ENCODE data around the gene RTL1. TPM values are rescaled to one million over a fixed set of nuclear protein-coding genes. Genes with fewer than 3 reads are reported as not detected.

Gene RTL1
- total RNA-seq, 1 experiment from 2014 or later, result not detected

DNA sequence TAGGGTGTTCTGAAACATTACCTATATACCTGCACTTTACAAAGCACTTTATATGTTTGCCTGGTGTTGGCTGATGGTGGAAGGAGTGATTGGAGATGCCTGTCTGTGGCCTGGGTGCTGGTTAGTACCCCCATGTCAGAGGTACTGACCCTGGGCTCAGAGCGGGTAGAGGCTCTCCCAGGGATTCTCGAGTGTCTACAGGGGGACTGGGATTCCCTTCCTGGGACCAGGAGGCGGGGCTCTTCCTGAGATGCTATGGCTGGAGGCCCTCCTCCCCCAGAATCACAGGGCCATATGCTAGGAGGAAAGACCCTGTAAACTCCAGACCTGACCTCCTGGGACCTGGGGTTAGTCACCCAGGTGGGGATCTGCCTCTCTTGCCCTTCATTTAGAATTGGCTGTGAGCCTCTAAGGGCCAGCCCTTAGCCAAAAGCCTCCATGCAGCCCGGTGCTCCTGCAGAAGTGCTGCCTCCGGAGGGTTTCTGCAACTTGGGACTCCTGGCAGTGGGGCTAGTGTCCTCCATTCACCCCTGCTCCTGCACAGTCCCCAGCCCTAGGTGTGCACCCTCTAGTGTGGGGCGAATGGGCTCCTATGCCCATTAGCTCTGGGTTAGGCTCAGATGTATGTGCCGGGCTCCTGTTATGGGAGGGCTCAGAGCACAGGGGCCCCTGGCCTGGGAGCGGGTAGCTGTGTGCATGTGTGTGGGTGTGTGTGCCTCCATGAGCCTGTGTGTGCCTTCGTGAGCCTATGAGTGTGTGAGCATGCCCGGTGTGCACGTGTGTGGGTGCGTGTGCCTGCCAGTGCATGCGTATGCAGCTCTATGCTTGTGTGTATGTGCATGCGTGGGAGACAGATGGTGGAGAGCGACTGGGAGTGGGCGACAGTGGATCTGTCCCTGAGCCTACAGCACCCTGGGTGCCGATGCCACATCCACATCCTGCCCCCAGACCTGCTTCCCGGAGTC, 36.6 kb downstream of the RTL1 start:
- no peak for DNase-seq (ENCODE audit: low spot score)

DNA sequence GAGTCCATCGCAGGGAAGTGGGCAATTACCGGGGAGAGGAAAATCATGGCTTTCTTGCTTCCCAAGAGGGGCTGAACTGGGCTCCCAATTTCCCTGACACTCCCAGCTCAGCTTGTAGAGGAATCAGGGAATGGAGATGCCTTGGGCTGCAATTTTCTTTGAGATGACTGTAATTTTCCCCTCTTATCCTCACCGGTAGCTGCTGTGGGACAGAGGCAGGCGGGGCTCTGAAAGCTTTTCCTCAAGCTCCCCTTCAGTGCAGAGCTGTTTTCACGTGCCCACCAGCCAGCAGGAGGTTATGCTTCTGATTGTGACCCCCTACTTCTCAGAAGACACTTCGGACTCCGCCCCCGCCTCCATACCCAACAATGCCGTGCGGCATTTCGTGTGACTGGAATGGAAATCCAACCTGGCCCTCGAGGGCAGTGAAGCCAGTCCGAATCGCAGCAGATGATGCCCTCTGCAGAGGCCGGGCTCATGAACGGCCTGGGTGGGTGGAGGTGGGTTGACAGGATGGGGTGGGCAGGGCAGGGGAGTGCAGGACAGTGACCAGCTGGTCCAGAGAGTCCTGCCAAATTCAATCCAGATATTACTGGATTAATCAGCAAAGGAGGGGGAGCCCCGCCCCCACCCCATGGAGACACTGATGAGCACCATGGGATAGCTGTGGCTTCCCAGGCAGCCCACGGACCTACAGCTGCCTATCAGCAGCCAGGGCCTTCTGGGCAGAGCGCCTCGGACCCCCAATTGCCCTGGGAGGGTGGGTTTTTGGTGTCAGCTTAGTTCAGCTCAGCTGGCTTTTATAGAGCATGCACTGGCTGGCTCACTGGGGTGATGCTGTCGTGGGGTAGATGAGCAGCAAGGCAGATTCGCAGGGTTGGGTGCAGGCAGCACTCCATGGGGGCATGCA, 37.6 kb downstream of the RTL1 start:
- no peak for DNase-seq (ENCODE audit: low spot score)

DNA sequence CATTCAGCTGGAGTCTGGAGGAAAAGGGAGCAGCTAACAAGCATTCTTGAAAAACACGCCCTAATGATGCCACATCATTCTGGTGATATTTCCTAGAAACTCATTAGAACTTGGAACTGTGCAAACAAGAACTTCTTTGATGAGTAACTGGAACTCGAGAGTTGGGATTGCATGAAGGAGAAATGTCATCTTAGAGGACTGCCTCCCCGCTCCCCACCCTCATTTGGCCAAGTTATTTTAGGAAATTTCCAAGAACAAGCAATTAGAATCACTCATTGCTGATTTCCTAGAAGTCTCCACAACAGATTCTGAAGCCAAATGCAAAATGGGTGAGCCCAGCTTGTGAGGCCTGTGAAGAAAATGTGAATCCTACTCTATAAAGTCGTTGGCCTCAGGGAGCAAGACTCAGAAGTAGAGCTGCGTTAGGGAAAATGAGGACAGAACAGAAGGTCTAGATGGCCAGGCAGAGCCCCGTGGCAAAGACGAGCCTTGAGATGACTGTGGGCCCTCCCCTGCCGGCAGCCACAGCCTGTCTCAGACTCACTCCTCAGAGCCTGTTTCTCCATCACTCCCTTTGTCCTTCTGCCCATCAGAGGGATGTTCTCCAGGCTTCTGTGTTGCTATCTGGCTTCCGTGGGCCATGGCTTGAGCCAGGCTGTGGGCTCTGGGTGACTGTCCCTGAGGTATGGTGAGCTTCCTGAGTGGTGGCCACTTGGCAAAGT, 38.4 kb downstream of the RTL1 start:
- DNase-seq (ENCODE audit: low spot score), result no peak

DNA sequence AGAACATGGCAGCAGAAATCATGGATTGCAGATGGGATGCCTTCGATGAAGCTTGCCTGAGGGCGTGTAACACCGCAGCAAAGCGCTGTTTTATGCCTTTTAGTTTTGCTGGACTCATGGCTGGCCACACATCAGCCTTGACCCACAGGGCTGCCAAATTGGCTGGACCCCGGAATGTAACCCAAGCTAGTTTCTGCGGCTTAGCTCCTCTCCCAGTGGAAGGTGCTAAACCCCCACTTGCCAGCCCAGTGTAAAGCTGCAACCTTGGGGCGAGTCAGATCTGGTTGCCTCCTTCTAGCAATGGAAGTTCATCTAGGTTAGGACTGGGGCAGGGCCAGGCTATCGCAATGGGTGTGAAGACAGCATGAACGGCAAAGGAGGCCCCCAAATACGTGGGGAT, 39.3 kb downstream of the RTL1 start:
- DNase-seq (ENCODE audit: low spot score), result no peak

DNA sequence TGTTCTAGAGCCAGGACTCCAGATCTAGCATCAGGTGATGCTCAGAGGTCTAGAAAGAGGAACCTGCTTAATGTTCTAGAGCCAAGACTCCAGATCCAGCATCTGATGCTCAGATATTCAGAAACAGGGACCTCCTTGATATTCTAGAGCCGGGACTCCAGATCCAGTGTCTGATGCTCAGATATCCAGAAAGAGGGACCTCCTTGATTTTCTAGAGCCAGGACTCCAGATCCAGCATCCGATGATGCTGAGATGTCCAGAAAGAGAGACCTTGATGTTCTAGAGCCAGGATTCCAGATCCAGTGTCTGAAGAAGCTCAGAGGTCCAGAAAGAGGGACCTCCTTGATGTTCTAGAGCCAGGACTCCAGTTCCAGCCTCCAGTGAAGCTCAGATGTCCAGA, 40.7 kb downstream of the RTL1 start:
- no peak for DNase-seq (ENCODE audit: low spot score)

DNA sequence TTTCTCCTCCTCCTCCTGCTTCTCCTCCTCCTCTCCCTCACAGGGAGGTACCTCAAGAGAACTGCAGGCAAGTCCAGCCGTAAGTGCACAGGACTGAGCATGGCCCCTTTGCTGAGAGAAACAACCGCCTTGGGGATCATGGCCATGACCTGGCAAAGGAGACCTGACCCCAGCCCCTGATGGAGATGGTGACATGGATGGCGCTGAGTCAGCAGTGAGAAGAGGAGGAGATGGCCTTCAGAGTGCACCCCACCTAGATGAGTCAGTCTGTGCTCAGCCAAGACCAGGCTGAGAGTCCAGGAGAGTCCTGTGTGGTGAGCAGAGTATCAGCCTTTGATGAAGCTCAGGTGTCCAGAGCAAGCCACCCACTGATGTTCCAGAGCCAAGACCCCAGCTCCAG, 41.2 kb downstream of the RTL1 start:
- no peak for DNase-seq (ENCODE audit: low spot score)

DNA sequence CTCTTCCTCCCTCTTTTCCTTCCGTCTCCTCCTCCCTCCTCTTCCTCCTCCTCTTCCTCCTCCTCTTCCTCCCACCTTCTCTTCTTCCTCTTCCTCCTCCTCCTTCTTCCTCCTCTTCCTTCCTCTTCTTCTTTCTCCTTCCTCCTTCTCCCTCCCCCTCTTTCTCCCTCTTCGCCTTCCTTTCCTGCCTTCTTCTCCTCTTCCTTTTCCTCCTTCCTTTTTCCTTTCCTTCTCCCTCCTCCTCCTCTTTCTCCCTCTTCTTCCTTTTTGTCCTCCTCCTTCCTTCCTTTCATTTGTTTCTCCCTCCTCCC, 41.6 kb downstream of the RTL1 start:
- no peak for DNase-seq (ENCODE audit: low spot score)

DNA sequence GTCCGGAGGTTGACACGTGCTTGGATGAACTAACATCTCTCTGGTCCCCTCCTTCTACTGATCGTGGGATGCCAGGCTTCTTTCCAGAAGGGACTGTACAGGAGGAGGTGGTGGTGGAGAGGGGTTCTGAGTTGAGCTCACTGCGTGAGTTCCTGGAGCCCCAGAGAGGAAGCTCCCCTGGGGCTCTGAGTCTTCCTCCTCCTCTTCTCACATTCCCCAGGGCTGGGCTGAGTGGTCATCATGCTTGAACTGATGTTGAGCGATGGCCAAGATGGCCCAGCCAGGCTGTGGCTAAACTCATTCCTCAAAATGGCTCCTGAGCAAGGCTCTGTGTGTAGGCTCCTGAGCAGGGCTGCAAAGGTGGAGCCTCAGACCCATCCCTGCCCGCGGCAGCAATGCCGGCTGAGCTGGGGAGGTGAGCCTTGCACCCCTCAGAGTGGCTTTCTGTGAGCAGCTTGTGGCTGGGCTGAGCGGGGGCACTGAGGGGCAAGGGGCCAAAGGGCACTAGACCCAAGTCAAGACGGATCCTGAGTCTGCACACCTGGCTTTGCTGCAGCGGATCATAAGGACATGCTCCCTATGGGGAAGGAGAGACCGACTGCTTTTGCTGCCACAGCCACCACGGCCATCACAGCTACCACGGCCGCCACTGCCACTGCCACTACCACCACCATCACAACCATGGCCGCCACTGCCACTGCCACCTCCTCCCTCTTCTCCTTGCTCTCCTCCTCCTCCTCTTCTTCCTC, 42.2 kb downstream of the RTL1 start:
- DNase-seq (ENCODE audit: low spot score), result no peak

DNA sequence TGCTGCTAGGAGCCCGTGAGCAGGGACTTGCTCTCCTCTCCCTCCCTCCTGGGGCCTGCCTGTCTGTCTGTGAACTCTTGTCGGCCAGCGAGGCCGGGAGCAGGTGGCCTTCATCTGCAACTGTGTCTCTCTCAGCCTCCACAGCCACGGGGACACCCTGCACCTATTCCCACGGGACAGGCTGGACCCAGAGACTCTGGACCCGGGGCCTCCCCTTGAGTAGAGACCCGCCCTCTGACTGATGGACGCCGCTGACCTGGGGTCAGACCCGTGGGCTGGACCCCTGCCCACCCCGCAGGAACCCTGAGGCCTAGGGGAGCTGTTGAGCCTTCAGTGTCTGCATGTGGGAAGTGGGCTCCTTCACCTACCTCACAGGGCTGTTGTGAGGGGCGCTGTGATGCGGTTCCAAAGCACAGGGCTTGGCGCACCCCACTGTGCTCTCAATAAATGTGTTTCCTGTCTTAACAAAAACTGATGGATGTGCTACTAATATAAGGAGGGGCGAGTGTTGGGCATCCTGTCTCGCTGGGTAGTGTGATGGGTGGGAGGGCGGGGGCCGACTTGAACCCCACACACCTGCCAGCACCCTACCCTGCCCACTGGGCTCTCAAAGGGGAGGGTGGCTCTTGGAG, 42.9 kb downstream of the RTL1 start:
- DNase-seq (ENCODE audit: low spot score), result no peak

DNA sequence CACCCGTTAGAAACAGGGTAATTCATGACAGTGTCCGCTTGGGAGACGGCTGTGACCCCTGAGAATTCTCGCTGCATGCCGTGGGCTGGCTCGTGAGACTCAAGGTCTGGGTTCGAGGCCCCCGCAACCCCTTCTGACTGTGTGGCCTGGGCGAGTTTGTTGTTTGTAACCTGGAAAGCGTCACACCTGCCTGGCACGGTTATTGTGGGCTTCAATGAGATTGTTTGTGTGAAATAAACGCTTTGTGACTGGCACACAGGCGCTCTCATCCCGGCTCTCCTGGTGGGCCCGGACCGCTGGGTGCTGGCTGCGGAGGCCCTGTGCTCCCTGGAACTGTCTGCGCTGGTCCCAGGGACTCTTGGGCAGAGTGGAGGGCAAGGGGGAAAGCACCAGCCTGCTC, 43.7 kb downstream of the RTL1 start:
- DNase-seq (ENCODE audit: low spot score), result no peak

DNA sequence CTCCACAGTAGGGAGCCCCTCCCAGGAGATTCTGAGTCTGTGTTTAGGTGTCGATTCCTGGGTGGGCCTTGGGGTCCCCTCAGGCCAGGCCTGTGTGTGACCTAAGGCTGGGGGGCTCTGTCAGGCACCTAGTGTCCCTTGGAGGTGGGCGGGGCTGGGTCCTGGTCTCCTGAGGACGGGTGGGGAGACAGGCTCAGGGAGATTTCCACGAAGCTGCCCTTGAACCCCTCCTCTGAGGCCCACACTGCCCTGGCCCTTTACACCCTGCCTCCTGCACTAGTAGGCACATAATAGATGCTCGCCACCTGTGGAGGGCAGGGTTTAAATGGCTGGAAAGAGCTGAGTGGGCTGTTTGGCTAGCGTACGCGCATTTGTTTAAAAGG, 44.7 kb downstream of the RTL1 start:
- no peak for DNase-seq (ENCODE audit: low spot score)

DNA sequence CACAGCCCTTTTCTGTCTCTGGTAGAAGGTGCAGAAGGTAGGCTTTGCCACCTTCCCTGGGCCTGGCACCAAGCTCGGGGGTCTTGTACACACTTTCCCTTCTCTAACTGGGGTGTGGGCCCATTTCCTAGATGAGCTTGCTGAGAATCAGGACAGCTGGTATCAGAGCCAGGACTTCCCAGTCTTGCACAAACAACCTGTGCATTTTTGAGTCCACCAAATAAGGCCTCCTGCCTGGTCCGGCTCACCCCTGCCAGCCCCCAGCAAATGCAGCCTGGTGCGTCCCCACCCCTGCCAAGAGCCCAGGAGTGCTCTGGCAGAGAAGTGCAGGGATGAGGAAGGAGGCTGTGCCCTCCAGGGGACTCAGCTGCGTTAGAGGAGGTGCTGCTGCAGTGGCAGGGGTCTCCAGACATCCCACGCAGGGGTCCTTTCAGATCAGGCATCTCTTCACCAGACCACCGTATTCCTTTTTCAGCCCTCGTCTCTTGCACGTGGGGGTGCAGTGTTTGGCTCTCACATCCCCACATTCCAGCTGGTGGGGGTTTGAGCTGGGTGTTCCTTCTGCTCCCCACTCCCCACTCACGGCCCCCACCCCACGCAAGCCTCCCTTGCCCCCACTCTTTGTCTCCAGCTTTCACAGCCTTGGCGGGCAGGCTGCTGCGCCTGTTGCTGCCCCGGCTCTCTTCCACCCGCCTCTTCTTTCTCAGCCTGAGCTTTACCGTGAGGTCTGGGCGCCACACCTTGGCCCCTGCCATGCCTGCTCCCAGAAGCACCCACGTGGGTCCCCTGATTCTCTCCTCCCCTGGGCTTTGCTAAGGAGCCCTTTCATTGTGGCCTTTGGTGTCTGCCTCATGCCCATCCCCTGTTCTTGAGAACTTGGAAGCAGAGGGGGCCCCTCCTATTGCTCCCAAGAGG, 45.3 kb downstream of the RTL1 start:
- DNase-seq (ENCODE audit: low spot score), result no peak

DNA sequence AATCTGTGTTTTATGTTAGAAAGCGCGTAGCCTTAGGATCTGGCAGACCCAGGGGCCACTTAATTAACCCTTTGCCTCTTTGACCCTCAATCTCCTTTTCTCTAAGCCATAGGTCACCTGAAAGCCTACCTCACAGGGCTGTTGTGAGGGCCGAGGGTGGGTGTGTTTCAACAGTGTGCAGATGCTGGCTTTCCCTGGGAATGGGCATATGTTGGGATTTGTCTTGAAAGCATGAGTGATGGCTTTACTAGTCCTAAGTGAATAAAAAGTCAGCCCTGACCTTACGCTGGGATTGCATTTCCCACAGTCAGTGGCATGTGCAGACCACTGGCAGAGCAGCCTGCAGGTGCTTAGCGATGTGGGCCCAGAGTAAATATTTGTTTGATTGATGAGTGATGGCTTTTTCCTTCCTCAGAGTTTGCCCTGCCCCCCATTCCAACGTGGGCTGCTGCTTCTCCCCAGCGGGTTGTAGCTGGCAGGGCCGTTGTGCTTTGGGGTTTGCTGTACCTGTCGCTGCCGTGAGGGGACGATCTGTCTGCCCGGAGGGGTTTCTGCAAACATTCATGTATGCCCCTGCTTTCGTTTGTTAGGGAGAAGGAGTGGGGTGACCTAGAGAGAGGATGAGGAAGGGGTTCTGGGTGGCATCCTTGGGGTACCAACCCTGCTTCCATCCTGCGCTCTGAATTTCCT, 46.1 kb downstream of the RTL1 start:
- DNase-seq (ENCODE audit: low spot score), result no peak

DNA sequence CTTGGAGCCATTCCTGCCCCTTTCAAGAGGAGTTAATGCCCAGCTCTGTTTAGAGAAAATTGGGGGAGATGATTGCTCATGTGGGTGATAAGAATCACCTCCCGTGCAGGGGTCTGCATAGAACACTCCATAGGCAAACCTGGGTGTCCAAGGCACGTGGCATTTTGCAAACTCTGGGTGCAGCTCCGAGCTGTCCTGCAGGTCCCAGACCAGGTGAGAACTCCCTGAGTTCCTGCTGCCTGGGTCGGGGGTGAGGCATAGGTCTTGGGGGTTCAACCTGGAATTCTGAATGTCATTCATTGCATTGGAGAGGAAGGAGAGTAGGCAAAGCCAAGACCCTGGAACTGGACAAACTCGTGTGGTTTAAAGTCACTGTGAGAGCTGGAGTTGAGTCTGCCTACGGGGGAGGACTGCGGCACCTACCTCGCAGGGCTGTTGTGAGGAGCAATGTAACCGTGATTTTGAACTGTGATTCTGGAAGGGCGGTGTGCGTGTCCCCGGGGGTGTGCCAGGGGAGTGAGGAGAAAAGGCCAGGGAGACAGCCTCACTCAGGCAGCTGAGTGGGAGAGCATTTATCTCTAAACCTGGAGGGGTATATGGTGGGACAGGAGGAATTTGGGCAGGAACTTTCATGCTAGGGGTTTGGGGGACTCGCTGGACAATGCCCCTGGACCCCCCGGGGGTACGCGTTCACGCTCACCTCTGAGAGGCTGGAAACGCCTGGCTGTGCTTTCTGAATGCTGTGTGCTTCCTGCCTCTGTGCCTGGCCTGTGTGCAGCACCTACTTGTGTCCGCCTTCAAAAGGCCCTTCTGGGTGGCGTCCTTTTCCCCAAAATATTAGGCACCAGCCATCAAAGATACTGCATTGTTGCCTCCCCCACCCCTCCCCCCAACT, 47.2 kb downstream of the RTL1 start:
- no peak for DNase-seq (ENCODE audit: low spot score)

DNA sequence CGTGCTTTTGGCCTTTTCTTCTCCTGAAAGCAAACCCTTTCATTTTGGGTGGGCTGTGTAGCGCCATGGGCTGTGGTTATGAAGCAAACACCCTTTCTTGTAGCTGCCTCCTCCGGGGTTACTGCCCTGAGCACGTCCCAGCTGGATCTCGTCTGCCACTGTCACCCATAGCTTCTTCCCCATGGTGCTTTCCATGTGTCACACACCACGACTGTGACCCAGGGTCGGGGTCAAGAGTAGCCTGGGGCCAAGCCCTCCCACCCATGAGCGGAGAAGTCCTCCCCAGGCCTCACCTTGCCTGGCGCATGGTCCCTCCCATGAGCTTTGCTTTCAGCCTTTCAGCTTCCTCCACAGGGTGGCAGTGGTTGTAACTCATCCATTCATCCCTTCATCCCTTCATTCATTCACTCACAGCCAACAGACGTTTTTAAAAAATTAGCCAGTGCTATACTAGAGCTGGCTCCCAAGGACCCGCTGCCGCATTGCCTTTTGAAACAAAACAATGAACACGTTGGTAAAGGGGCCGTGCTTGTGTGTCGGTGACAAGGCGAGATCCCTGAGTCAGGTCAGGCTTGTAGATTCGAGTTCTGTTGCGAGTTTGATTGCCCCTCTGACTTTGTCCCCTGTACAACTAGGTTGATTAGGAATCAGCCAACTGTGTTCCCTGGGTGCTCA, 48.1 kb downstream of the RTL1 start:
- no peak for DNase-seq (ENCODE audit: low spot score)

DNA sequence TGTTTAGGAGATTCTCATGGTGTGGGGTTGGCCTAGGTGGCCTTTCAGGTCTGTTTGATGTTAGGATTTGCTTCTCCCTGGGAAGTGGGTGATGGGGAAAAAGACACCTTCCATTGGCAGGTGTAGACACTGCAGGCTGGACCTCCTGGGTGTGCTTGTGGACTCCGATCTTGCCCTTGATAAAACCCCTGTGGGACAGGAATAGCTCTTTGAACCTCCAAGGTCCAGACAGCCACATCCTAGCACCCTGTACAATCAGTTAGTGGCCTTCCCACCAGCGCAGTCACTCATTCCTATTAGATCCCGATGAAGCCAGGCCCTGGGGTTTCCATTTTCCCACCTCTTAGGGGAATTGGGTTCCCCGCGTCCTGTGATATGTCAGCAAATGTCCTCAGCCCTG, 49.1 kb downstream of the RTL1 start:
- DNase-seq (ENCODE audit: low spot score), result no peak

DNA sequence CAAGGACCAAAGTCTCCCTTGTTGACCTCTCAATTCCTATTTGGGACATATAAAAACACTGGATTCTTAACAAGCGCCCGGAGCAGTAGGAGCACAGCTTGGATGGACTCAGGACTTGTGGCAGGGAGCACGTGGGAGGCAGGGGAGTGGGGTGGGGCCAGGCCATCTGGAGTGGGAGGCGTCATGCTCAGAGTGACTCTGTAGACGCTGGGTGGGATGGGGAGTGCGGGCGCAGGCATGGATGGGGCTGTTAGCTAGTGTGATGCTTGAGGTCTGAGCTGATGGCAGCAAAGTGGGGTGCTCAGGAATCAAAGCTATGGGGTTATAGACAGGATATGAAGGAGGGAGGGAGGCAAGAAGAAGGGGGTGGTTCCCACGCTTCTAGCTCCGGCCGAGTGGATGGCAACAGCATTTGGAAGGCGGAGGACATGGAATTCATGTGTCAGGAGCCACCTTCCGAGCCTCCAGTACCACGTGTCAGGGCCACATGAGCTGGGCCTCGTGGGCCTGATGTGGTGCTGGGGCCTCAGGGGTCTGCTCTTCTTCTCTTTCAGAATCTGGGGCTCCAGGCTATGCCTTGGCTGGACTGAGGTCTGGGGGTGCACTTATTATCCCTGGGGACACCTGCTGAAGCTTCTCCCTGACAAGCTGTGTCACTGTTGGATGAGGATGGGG, 51.4 kb downstream of the RTL1 start:
- DNase-seq (ENCODE audit: low spot score), result no peak

Measured in H4 (cell line).